ENCODE results near the gene CAPG. TPM values are rescaled to one million over a fixed set of nuclear protein-coding genes. Genes with fewer than 3 reads are reported as not detected.
"Not testable (repeated sequence)": the region's sequence is repeated elsewhere in the genome, so short reads cannot be mapped to it uniquely, and the experiment has no call there.

Gene CAPG
- total RNA-seq, 1 donor from 2014 or later: 555 TPM

- ATAC-seq: no peak
- no peak overlapping the region for H3K27ac ChIP-seq
- intact Hi-C loops (cut with DNase I): no loop called here
- no peak for DNase-seq
- H3K4me1 ChIP-seq: no peaks in the 10 kb centered on the region
- no peak overlapping the region for H3K4me3 ChIP-seq
- H3K36me3 ChIP-seq: peaks cover 49% of the 10 kb centered on the region
- no peak for TF ChIP-seq CTCF (IDR thresholded peaks at IDR 0.05)
- H3K9me3 ChIP-seq: no peaks in the 10 kb centered on the region
- no peaks in the 10 kb centered on the region for H3K27me3 ChIP-seq (ENCODE audit: low read depth)
Observed at GRCh38 chr2:85367180-85367579, 43.0 kb downstream of the CAPG start.

DNA sequence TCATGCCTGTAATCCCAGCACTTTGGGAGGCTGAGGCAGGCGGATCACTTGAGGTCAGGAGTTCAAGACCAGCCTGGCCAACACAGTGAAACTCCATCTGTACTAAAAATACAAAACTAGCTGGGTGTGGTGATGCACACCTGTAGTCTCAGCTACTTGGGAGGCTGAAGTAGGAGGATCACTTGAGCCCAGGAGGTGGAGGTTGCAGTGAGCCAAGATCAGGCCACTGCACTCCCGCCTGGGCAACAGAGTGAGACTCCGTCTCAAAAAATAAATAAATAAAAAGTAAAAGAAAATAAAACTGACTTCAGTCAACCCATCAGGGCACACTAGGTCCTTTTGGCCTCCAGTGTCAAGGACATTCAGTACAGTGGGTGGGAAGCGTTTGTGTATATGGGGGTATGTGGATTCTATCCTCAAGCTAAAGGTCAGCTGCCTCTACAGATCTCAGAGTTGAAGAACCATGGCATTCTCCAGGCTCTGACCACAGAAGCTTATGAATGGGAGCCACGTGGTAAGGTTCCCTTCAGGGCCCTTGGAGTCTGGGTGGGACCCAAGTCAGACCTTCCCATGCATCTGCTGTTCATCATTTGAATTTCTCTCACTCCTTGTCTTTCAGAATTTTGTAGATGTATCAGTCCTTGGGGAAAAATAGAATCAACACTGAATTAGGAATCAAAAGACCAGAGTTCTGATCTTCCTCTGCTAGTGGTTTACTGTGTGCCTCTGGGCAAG is 47.3 kb downstream of the CAPG start:
- ATAC-seq; DNase-seq; H3K4me1 ChIP-seq; H3K27ac ChIP-seq; H3K27me3 ChIP-seq (ENCODE audit: low read depth); intact Hi-C loops (cut with DNase I); H3K4me3 ChIP-seq; H3K9me3 ChIP-seq: not testable (repeated sequence)
- peaks cover 52% of the 10 kb centered on the region for H3K36me3 ChIP-seq

GRCh38 chr2:85357736-85358135 is 52.4 kb downstream of the CAPG start:
- intact Hi-C loops (cut with DNase I): no loop called here
- no peaks in the 10 kb centered on the region for H3K9me3 ChIP-seq
- no peaks in the 10 kb centered on the region for H3K27me3 ChIP-seq (ENCODE audit: low read depth)
- peaks cover 48% of the 10 kb centered on the region for H3K36me3 ChIP-seq
- TF ChIP-seq CTCF (IDR thresholded peaks at IDR 0.05): no peak
- DNase-seq (no peak), ATAC-seq (no peak)
- H3K27ac ChIP-seq: no peak overlapping the region
- no peak overlapping the region for H3K4me3 ChIP-seq
- peaks cover 21% of the 10 kb centered on the region for H3K4me1 ChIP-seq

GRCh38 chr2:85356186-85356585 is 54.0 kb downstream of the CAPG start:
- no peak overlapping the region for H3K4me3 ChIP-seq
- intact Hi-C loops (cut with DNase I): no loop called here
- H3K4me1 ChIP-seq: peaks cover 25% of the 10 kb centered on the region
- no peak for DNase-seq
- H3K9me3 ChIP-seq: no peaks in the 10 kb centered on the region
- no peak for TF ChIP-seq CTCF (IDR thresholded peaks at IDR 0.05)
- no peak for ATAC-seq
- H3K27ac ChIP-seq: no peak overlapping the region
- no peaks in the 10 kb centered on the region for H3K27me3 ChIP-seq (ENCODE audit: low read depth)
- H3K36me3 ChIP-seq: peaks cover 39% of the 10 kb centered on the region

GRCh38 chr2:85355521-85355920 is 54.6 kb downstream of the CAPG start:
- peak overlapping the region; percentile 90 for H3K27ac ChIP-seq
- TF ChIP-seq CTCF (IDR thresholded peaks at IDR 0.05): no peak
- H3K4me3 ChIP-seq: peak overlapping the region; percentile 88
- peaks cover 44% of the 10 kb centered on the region for H3K36me3 ChIP-seq
- H3K9me3 ChIP-seq: no peaks in the 10 kb centered on the region
- DNase-seq (no peak), ATAC-seq (no peak)
- no peaks in the 10 kb centered on the region for H3K27me3 ChIP-seq (ENCODE audit: low read depth)
- intact Hi-C loops (cut with DNase I): no loop called here
- peaks cover 25% of the 10 kb centered on the region for H3K4me1 ChIP-seq

DNA sequence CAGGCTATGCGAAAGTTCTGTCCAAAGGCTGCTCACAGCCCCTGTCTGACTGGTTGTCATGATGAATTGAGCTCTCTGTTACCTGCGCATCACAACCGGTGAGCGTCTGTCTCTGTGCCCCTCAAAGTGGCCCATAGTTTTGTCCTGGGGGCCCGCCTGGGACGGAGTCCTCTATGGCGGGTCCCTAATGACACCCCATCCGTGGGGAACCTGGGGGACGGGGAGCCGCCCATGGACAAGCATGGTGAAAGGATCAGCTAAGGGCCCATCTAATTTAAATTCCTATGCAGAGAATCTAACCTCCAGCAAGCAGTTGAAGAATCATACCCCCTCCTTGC is 55.1 kb downstream of the CAPG start:
- intact Hi-C loops (cut with DNase I): no loop called here

More for the DNA sequence above, 55.1 kb downstream of the CAPG start:
- Histone ChIP-seq H3K36me3 (peaks cover 49% of the 10 kb centered on the region), H3K27me3 (ENCODE audit: low read depth) (no peaks in the 10 kb centered on the region), H3K4me3 (peak overlapping the region; percentile 88), H3K4me1 (peaks cover 25% of the 10 kb centered on the region), H3K27ac (peak overlapping the region; percentile 90), H3K9me3 (no peaks in the 10 kb centered on the region)
- DNase-seq (no peak), ATAC-seq (peak; percentile 3 to 4)
- TF ChIP-seq CTCF (IDR thresholded peaks at IDR 0.05): no peak
